H1 (cell line): ENCODE data around the gene CREBBP. TPM values are rescaled to one million over a fixed set of nuclear protein-coding genes. Genes with fewer than 3 reads are reported as not detected.

ENCODE experiments used
- ATF2 ChIP-seq: IDR thresholded peaks from 2 replicates; pipeline ENCODE4 v1.6.1; 2012; ENCODE audit warnings: low read length, inconsistent platforms
- JUND ChIP-seq: IDR thresholded peaks from 2 replicates; pipeline ENCODE4 v1.6.1; 2011; ENCODE audit warnings: mild to moderate bottlenecking, improper control_type of control experiment, low read length
- polyA plus RNA-seq, 7 experiments: library from polyadenylated mRNA; depleted of rRNA in 3 of 7; stranded (reverse) in 5 of 7; unstranded in 2 of 7; fragments of >200 nt in 5 of 7; fragments of 200-250 nt in 2 of 7; gene quantifications; 1 replicate in 5 of 7; 2 replicates in 1 of 7; 4 replicates in 1 of 7; pipeline versions ENCODE4 v1.2.1 to v1.2.3, GENCODE V29; 2011 to 2013; ENCODE audit warnings: missing spikeins in 2 of 7, mixed read lengths in 2 of 7
- total RNA-seq: library from RNA; stranded (reverse); fragmentation: NEBNext Ultra II Directional; extraction: Animal tissue kit (Norgen Biotek cat#: 25700); gene quantifications from 2 replicates; pipeline ENCODE4 v1.2.1, GENCODE V29; 2021

CREBBP gene
- total and polyA plus RNA-seq, 2 of the 8 experiments (the other 6 are each of a cell fraction or from before 2014, with no cell fraction given) = 10.0 to 60.1 TPM

GRCh38 chr16:3800477-3801270 lies 79.8 kb downstream of the CREBBP start (continued):
- no peak for TF ChIP-seq ATF2
- TF ChIP-seq JUND = no peak
